H1 (cell line): ENCODE data around the gene CEMP1. TPM values are rescaled to one million over a fixed set of nuclear protein-coding genes. Genes with fewer than 3 reads are reported as not detected.

Source experiments
- CTCF ChIA-PET: fragments of 300-600 bp; sonication (Branson Sonifier 250); formaldehyde crosslinking; loops from one replicate; lab custom pipeline; 2021; ENCODE audit not compliant: partially characterized antibody; lab: Charles Lee
- POLR2A ChIA-PET: fragments of 300-600 bp; sonication (Branson Sonifier 250); formaldehyde crosslinking; loops from one replicate; lab custom pipeline; 2021; ENCODE audit warnings: inconsistent platforms; ENCODE audit not compliant: partially characterized antibody; lab: Charles Lee
- DNase-seq, 2 experiments: peaks; one replicate each; pipeline versions ENCODE4 v3.0.0 to v3.0.0-alpha.2; 2010 to 2022; ENCODE audit warnings: low spot score in 2 of 2, low read depth in 1 of 2, mixed read lengths in 1 of 2
- FAIRE-seq: peaks from 2 replicates; lab custom pipeline; 2011; peaks lifted over from hg19 to GRCh38; lab: Jason Lieb, UNC
- H2AFZ ChIP-seq: 2 replicates; pipeline ENCODE4 v1.8.1; 2012; ENCODE audit warnings: low read length, inconsistent platforms
- H2AK5ac ChIP-seq: 2 replicates; pipeline ENCODE4 v1.6.1; 2013; ENCODE audit warnings: low read depth, low read length
- H2BK120ac ChIP-seq: replicated peaks from 2 replicates; pipeline ENCODE3; 2013; ENCODE audit warnings: low read depth, low read length, inconsistent platforms
- H2BK12ac ChIP-seq: 2 replicates; pipeline ENCODE4 v1.6.1; 2013; ENCODE audit warnings: low read depth, low read length
- H2BK15ac ChIP-seq: 2 replicates; pipeline ENCODE4 v1.6.1; 2013; ENCODE audit warnings: low read length
- H2BK20ac ChIP-seq: 2 replicates; pipeline ENCODE4 v1.6.1; 2013; ENCODE audit warnings: low read length
- H2BK5ac ChIP-seq: 2 replicates; pipeline ENCODE4 v1.6.1; 2013; ENCODE audit warnings: low read depth, low read length
- H3K14ac ChIP-seq: 2 replicates; pipeline ENCODE4 v1.6.1; 2013; ENCODE audit warnings: inconsistent platforms; ENCODE audit not compliant: insufficient read length
- H3K18ac ChIP-seq: 2 replicates; pipeline ENCODE4 v1.6.1; 2013; ENCODE audit warnings: low read length; ENCODE audit errors: extremely low read depth
- H3K23ac ChIP-seq: 2 replicates; pipeline ENCODE4 v1.6.1; 2013; ENCODE audit warnings: inconsistent platforms; ENCODE audit not compliant: insufficient read length
- H3K23me2 ChIP-seq: 2 replicates; pipeline ENCODE4 v1.6.1; 2013; ENCODE audit warnings: low read depth, low read length
- H3K27ac ChIP-seq: 2 replicates; pipeline ENCODE4 v1.6.1; 2011; ENCODE audit warnings: low read depth, low read length, inconsistent platforms
- H3K27me3 ChIP-seq, 4 experiments: replicated peaks in 1 of 4; 1 replicate in 1 of 4; 2 replicates in 3 of 4; pipeline versions ENCODE4 v1.6.1 to v1.8.1; 2011 to 2013; ENCODE audit warnings: low read length in 3 of 4, mild to moderate bottlenecking in 3 of 4, inconsistent platforms in 2 of 4, mixed read lengths in 2 of 4, moderate library complexity in 1 of 4; ENCODE audit not compliant: control insufficient read depth in 3 of 4, insufficient read depth in 3 of 4; ENCODE audit errors: extremely low read depth in 1 of 4
- H3K36me3 ChIP-seq, 4 experiments: 2 replicates each; pipeline versions ENCODE4 v1.6.1 to v1.8.1; 2011 to 2013; ENCODE audit warnings: mild to moderate bottlenecking in 4 of 4, low read length in 3 of 4, moderate library complexity in 2 of 4, control low read depth in 1 of 4, inconsistent platforms in 1 of 4; ENCODE audit not compliant: insufficient read depth in 4 of 4, control insufficient read depth in 2 of 4
- H3K4ac ChIP-seq: replicated peaks from 2 replicates; pipeline ENCODE3; 2013; ENCODE audit warnings: low read length, low read depth, mixed read lengths, inconsistent platforms; ENCODE audit not compliant: insufficient read length
- H3K4me1 ChIP-seq, 4 experiments: replicated peaks in 1 of 4; 1 replicate in 1 of 4; 2 replicates in 3 of 4; pipeline versions ENCODE4 v1.6.1 to v1.8.1; 2011 to 2013; ENCODE audit warnings: low read length in 3 of 4, inconsistent platforms in 2 of 4, mixed read lengths in 1 of 4; ENCODE audit not compliant: insufficient read depth in 4 of 4, control insufficient read depth in 3 of 4
- H3K4me2 ChIP-seq, 2 experiments: 2 replicates each; pipeline versions ENCODE4 v1.6.1 to v1.8.1; 2011 to 2013; ENCODE audit warnings: low read depth in 2 of 2, low read length in 2 of 2, control low read depth in 1 of 2, inconsistent platforms in 1 of 2, mild to moderate bottlenecking in 1 of 2; ENCODE audit not compliant: insufficient read depth in 1 of 2
- H3K4me3 ChIP-seq, 4 experiments: fragments of 200-600, 300-600 bp in 1 of 4; sonication (generic), shearing (Covaris generic), sonication (Bioruptor Twin) in 1 of 4; 2 replicates each; pipeline versions ENCODE4 v1.5.1 to v1.8.1; 2011 to 2016; ENCODE audit warnings: low read length in 4 of 4, low read depth in 3 of 4, control low read depth in 2 of 4, inconsistent platforms in 2 of 4, mild to moderate bottlenecking in 2 of 4, mixed read lengths in 1 of 4, moderate library complexity in 1 of 4; ENCODE audit not compliant: insufficient read depth in 2 of 4; ENCODE audit errors: extremely low read depth in 1 of 4
- H3K56ac ChIP-seq: replicated peaks from 2 replicates; pipeline ENCODE3; 2013; ENCODE audit warnings: low read depth, mild to moderate bottlenecking, mixed read lengths, low read length, inconsistent platforms; ENCODE audit not compliant: insufficient read length
- H3K79me1 ChIP-seq: 2 replicates; pipeline ENCODE4 v1.6.1; 2013; ENCODE audit warnings: low read depth, low read length, control low read depth
- H3K79me2 ChIP-seq, 2 experiments: 2 replicates each; pipeline versions ENCODE4 v1.6.1 to v1.8.1; 2012 to 2013; ENCODE audit warnings: low read length in 2 of 2, mild to moderate bottlenecking in 2 of 2, inconsistent platforms in 1 of 2; ENCODE audit not compliant: insufficient read depth in 2 of 2, control insufficient read depth in 1 of 2
- H3K9ac ChIP-seq, 4 experiments: replicated peaks in 1 of 4; 1 replicate in 1 of 4; 2 replicates in 3 of 4; pipeline versions ENCODE4 v1.6.1 to v1.8.1; 2011 to 2013; ENCODE audit warnings: low read depth in 3 of 4, low read length in 3 of 4, control low read depth in 2 of 4, mild to moderate bottlenecking in 2 of 4, moderate library complexity in 2 of 4, inconsistent platforms in 1 of 4; ENCODE audit errors: extremely low read depth in 1 of 4
- H3K9me3 ChIP-seq, 2 experiments: 2 replicates each; pipeline versions ENCODE4 v1.6.1 to v1.8.1; 2012 to 2013; ENCODE audit warnings: mild to moderate bottlenecking in 2 of 2, moderate library complexity in 2 of 2, control low read depth in 1 of 2, inconsistent platforms in 1 of 2, low read depth in 1 of 2, low read length in 1 of 2, mixed read lengths in 1 of 2; ENCODE audit not compliant: insufficient read depth in 2 of 2
- H4K20me1 ChIP-seq, 2 experiments: replicated peaks in 1 of 2; 2 replicates each; pipeline versions ENCODE3 to v1.8.1; 2011 to 2013; ENCODE audit warnings: inconsistent platforms in 2 of 2, low read length in 2 of 2, mild to moderate bottlenecking in 1 of 2; ENCODE audit not compliant: insufficient read depth in 2 of 2, control insufficient read depth in 1 of 2
- H4K5ac ChIP-seq: 2 replicates; pipeline ENCODE4 v1.6.1; 2013; ENCODE audit warnings: low read length, low read depth, mixed read lengths, inconsistent platforms; ENCODE audit not compliant: insufficient read length
- H4K8ac ChIP-seq: 2 replicates; pipeline ENCODE4 v1.8.0; 2013; ENCODE audit warnings: mild to moderate bottlenecking, moderate library complexity, low read length, inconsistent platforms; ENCODE audit not compliant: insufficient read depth; ENCODE audit errors: extremely low read depth
- H4K91ac ChIP-seq: replicated peaks from 2 replicates; pipeline ENCODE3; 2013; ENCODE audit warnings: low read length, mixed read lengths, inconsistent platforms; ENCODE audit not compliant: insufficient read length
- BCL11A ChIP-seq, 2 experiments: IDR thresholded peaks; one replicate each; pipeline ENCODE4 v1.6.1; 2011; ENCODE audit warnings: low read depth in 2 of 2, low read length in 2 of 2, mild to moderate bottlenecking in 2 of 2
- KDM1A ChIP-seq: fragments of 200-600, 300-600 bp; sonication (generic); IDR thresholded peaks from 2 replicates; pipeline ENCODE4 v1.7.1; 2016; ENCODE audit warnings: mild to moderate bottlenecking, low read length, borderline replicate concordance
- NRF1 ChIP-seq: IDR thresholded peaks from 2 replicates; pipeline ENCODE4 v1.6.1; 2011; ENCODE audit warnings: mild to moderate bottlenecking, low read depth, low read length, improper control_type of control experiment
- POLR2AphosphoS5 ChIP-seq: IDR thresholded peaks from 2 replicates; pipeline ENCODE4 v1.6.1; 2011; ENCODE audit warnings: low read depth, low read length
- RXRA ChIP-seq: IDR thresholded peaks from 2 replicates; pipeline ENCODE4 v1.6.1; 2011; ENCODE audit warnings: low read depth, mild to moderate bottlenecking, low read length, moderate library complexity; ENCODE audit not compliant: insufficient read depth
- TEAD4 ChIP-seq: IDR thresholded peaks from 2 replicates; pipeline ENCODE4 v1.6.1; 2012; ENCODE audit warnings: low read depth, low read length, inconsistent platforms, mixed read lengths
- WGBS, 2 experiments: shearing (Covaris generic) in 1 of 2; methylation state at CpG; one replicate each; pipeline versions ENCODE4 v1.1.6 to v1.1.7; 2013 to 2015; ENCODE audit warnings: low lambda C conversion rate in 2 of 2, mixed read lengths in 2 of 2, inconsistent platforms in 1 of 2, low coverage in 1 of 2, missing lambda C conversion rate in 1 of 2; ENCODE audit not compliant: insufficient replicate concordance in 2 of 2, insufficient coverage in 1 of 2, insufficient read length in 1 of 2; ENCODE audit errors: extremely low coverage in 1 of 2, missing lambda C conversion rate in 1 of 2; 5-methylcytosine and 5-hydroxymethylcytosine counted together
- polyA plus RNA-seq, 7 experiments: library from polyadenylated mRNA; depleted of rRNA in 3 of 7; stranded (reverse) in 5 of 7; unstranded in 2 of 7; fragments of >200 nt in 5 of 7; fragments of 200-250 nt in 2 of 7; gene quantifications; 1 replicate in 5 of 7; 2 replicates in 1 of 7; 4 replicates in 1 of 7; pipeline versions ENCODE4 v1.2.1 to v1.2.3, GENCODE V29; 2011 to 2013; ENCODE audit warnings: missing spikeins in 2 of 7, mixed read lengths in 2 of 7
- total RNA-seq: library from RNA; stranded (reverse); fragmentation: NEBNext Ultra II Directional; extraction: Animal tissue kit (Norgen Biotek cat#: 25700); gene quantifications from 2 replicates; pipeline ENCODE4 v1.2.1, GENCODE V29; 2021
- TF ChIP-seq, protein P1 (sequence below): IDR thresholded peaks from 2 replicates; pipeline ENCODE4 v1.6.1; 2012; ENCODE audit warnings: low read length, inconsistent platforms

The CEMP1 gene
- total and polyA plus RNA-seq, 2 of the 8 experiments (the other 6 are each of a cell fraction or from before 2014, with no cell fraction given) = not detected

DNA sequence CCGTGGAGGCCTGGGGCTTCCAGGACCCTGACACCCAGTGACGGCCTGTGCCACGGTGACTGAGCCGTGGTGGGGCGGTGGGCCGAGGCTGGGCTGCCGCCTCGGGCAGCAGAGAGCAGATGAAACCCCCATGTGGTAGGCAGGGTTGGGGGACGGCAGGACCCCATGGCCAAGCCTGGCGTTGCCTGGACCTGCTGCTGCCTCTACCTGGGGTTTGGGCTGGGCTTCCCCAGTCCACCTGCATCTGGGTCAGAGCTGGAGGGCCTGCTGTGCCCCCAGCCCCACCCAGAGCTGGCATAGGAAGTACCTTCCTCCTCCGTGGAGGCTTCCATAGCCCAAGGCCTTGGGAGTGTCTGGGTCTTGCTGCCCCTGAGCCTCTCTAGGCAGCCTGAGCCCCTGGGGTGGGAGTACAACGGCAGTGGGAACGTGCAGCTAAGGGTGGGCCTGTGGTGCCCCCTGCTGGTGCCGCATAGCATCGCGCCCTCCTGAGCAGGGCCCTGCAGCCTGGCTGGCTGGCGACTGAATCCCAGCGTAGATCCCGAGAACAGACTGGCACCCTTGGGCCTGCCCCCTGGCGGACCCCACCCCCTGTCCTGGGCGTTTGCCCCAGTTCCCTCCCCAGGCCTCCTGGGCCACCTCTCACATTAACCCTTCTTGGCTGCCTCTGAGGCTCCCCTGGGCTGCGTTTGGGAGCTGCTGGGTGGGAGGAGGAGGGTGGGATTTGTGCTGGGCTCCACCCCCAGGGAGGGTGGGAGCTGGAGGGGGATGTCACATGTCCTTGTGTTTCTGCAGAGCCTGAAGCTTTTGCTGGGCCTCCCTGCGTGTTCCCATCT, 30.1 kb downstream of the CEMP1 start:
- Histone ChIP-seq H3K79me1 (no peaks in the 10 kb centered on the region; the same call in 1 of the 2 replicates), H2BK20ac (no peak overlapping the region), H2BK15ac (no peak overlapping the region), H3K14ac (no peak overlapping the region), H3K9me3 (no peaks in the 10 kb centered on the region), H3K4me1 (peaks cover 0 to 16% (median 9%) of the 10 kb centered on the region in 4 experiments; a peak in 6 of 7 replicates), H2BK120ac (no peak overlapping the region), H3K9ac (no peak overlapping the region), H3K27me3 (no peaks in the 10 kb centered on the region; a peak in 1 of 7 replicates), H3K27ac (no peak overlapping the region; the same call in 1 of the 2 replicates), H3K4me3 (peak overlapping the region in 3 of 4 experiments; percentile 14 to 60 (median 24); a peak in 5 of 8 replicates), H3K4ac (no peak overlapping the region), H3K79me2 (no peaks in the 10 kb centered on the region), H4K8ac (peak overlapping the region; percentile 40), H3K23ac (no peak overlapping the region), H3K23me2 (no peaks in the 10 kb centered on the region), H3K56ac (no peak overlapping the region), H4K20me1 (peaks cover 2 to 4% of the 10 kb centered on the region in 2 experiments), H3K18ac (peak overlapping the region; percentile 81), H4K5ac (no peak overlapping the region), H4K91ac (peak overlapping the region; percentile 73), H2AFZ (peak overlapping the region; percentile 18; the same call in 1 of the 2 replicates), H3K4me2 (peak overlapping the region; percentile 0 to 73; a peak in 3 of 4 replicates), H2BK5ac (peak overlapping the region; percentile 71; the same call in 1 of the 2 replicates), H2BK12ac (no peak overlapping the region), H3K36me3 (peaks cover 0 to 12% (median 3%) of the 10 kb centered on the region in 4 experiments; a peak in 3 of 8 replicates), H2AK5ac (no peak overlapping the region)
- WGBS, 2 experiments = 50% methylated on average over 21 of the region's 23 CpGs; no CpG with 5 or more reads in 1 of the 2 experiments
- DNase-seq (peak; percentile 77 to 98), FAIRE-seq (no peak)
- ChIA-PET POLR2A (interaction anchor here (0.6 to 2.0 kb wide), 22 partner anchors 9 to 492 kb away, joined by 3 to 10 read pairs (median 4); partner anchors contain the start of genes ATP6V0C, CEMP1, MLST8 and NTN3), CTCF (interaction anchor here (0.6 to 3.3 kb wide), 50 partner anchors 9 to 353 kb away, joined by 3 to 32 read pairs (median 4); partner anchors contain the start of genes AMDHD2, ECI1, PDPK1 and TBC1D24)
- TF ChIP-seq KDM1A = no peak
- TF ChIP-seq NRF1 = no peak
- no peak for TF ChIP-seq POLR2AphosphoS5
- TF ChIP-seq RXRA = no peak
- TF ChIP-seq, protein P1, sequence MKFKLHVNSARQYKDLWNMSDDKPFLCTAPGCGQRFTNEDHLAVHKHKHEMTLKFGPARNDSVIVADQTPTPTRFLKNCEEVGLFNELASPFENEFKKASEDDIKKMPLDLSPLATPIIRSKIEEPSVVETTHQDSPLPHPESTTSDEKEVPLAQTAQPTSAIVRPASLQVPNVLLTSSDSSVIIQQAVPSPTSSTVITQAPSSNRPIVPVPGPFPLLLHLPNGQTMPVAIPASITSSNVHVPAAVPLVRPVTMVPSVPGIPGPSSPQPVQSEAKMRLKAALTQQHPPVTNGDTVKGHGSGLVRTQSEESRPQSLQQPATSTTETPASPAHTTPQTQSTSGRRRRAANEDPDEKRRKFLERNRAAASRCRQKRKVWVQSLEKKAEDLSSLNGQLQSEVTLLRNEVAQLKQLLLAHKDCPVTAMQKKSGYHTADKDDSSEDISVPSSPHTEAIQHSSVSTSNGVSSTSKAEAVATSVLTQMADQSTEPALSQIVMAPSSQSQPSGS = no peak
- peak; percentile 46; the same call in 1 of the 2 replicates for TF ChIP-seq TEAD4
- no peak for TF ChIP-seq BCL11A (IDR thresholded peaks at IDR 0.05; ENCODE audit: low read depth in 2 of 2, low read length in 2 of 2)
